Astrocyte (in vitro differentiated cells and primary cell): ENCODE measurements around the gene SLC19A1.

Experiments used
- EZH2 ChIP-seq: IDR thresholded peaks from 2 replicates; pipeline ENCODE4 v1.6.1; 2012; ENCODE audit warnings: mild to moderate bottlenecking, low read length, inconsistent platforms; ENCODE audit not compliant: insufficient read depth
- TF ChIP-seq, protein P1 (sequence below): IDR thresholded peaks from 2 replicates; pipeline ENCODE4 v1.5.1; 2011; ENCODE audit warnings: low read depth, mild to moderate bottlenecking, inconsistent platforms, low read length, moderate library complexity; ENCODE audit not compliant: insufficient read depth

- TF ChIP-seq EZH2, result no peak
- TF ChIP-seq, protein P1, sequence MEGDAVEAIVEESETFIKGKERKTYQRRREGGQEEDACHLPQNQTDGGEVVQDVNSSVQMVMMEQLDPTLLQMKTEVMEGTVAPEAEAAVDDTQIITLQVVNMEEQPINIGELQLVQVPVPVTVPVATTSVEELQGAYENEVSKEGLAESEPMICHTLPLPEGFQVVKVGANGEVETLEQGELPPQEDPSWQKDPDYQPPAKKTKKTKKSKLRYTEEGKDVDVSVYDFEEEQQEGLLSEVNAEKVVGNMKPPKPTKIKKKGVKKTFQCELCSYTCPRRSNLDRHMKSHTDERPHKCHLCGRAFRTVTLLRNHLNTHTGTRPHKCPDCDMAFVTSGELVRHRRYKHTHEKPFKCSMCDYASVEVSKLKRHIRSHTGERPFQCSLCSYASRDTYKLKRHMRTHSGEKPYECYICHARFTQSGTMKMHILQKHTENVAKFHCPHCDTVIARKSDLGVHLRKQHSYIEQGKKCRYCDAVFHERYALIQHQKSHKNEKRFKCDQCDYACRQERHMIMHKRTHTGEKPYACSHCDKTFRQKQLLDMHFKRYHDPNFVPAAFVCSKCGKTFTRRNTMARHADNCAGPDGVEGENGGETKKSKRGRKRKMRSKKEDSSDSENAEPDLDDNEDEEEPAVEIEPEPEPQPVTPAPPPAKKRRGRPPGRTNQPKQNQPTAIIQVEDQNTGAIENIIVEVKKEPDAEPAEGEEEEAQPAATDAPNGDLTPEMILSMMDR, result no peak
These were observed 77.1 kb downstream of the SLC19A1 start for GRCh38 chr21:45465105-45465504.
